ENCODE data around the gene SLC39A5.

- no peak for TF ChIP-seq CTCF (IDR thresholded peaks at IDR 0.05; ENCODE audit: poor library complexity)
- TF ChIP-seq EZH2 (IDR thresholded peaks at IDR 0.05; ENCODE audit: borderline replicate concordance): no peak
Observed at GRCh38 chr12:56243731-56244181, 13.9 kb downstream of the SLC39A5 start.
